A549 (cell line): Measurements from ENCODE around the gene RPL13. TPM values are rescaled to one million over a fixed set of nuclear protein-coding genes. Genes with fewer than 3 reads are reported as not detected.

Experiments
- ATAC-seq, 2 experiments: fragments of 200-7000 bp in 1 of 2; fragments of >200 bp in 1 of 2; cut with Nextera tagmentation in 1 of 2; cut with Tn5 transposase in 1 of 2; 3 replicates each; pipeline versions ENCODE4 v1.8.0 to v1.9.1; 2018 to 2020; ENCODE audit warnings: mild to moderate bottlenecking in 1 of 2, moderate library complexity in 1 of 2
- CTCF ChIA-PET: fragments of 300-600 bp; sonication (Branson Sonifier 250); formaldehyde crosslinking; extraction: SDS; loops from one replicate; lab custom pipeline; 2021; ENCODE audit warnings: antibody characterized with exemption, inconsistent platforms; lab: Yijun Ruan, JAX
- POLR2A ChIA-PET: fragments of 350-600 bp; formaldehyde crosslinking; extraction: SDS; loops from one replicate; lab custom pipeline; 2021; ENCODE audit warnings: antibody characterized with exemption, inconsistent platforms; lab: Yijun Ruan, JAX
- DNase-seq, 2 experiments: peaks; one replicate each; pipeline versions ENCODE4 v3.0.0 to v3.0.0-alpha.2; 2011 to 2016; ENCODE audit warnings: low read depth in 1 of 2, low spot score in 1 of 2
- FAIRE-seq: peaks from 2 replicates; lab custom pipeline; 2011; peaks lifted over from hg19 to GRCh38; lab: Jason Lieb, UNC
- H3K27ac ChIP-seq, 2 experiments: fragments of >200 bp; sonication (Bioruptor Twin); formaldehyde crosslinking; 3 replicates each; pipeline ENCODE4 v1.5.1; 2016 to 2017
- H3K4me1 ChIP-seq: fragments of >200 bp; sonication (Bioruptor Twin); formaldehyde crosslinking; 3 replicates; pipeline ENCODE4 v1.6.1; 2016
- H3K4me2 ChIP-seq: fragments of >200 bp; sonication (Bioruptor Twin); formaldehyde crosslinking; 3 replicates; pipeline ENCODE4 v1.6.1; 2016
- H3K4me3 ChIP-seq: fragments of >200 bp; sonication (Bioruptor Twin); formaldehyde crosslinking; 3 replicates; pipeline ENCODE4 v1.5.1; 2016
- H3K9me3 ChIP-seq: fragments of >200 bp; sonication (Bioruptor Twin); formaldehyde crosslinking; 3 replicates; pipeline ENCODE4 v1.6.1; 2016
- CBX2 ChIP-seq: fragments of 200-600 bp; sonication (generic); IDR thresholded peaks from 2 replicates; pipeline ENCODE4 v1.6.1; 2016; ENCODE audit warnings: low read depth, mild to moderate bottlenecking, borderline replicate concordance
- CEBPB ChIP-seq, 2 experiments: fragments of >200 bp in 1 of 2; sonication (Bioruptor Twin) in 1 of 2; formaldehyde crosslinking in 1 of 2; IDR thresholded peaks; 2 replicates each; pipeline ENCODE4 v1.6.1; 2012 to 2016
- CHD2 ChIP-seq: fragments of 150-350 bp; IDR thresholded peaks from 2 replicates; pipeline ENCODE4 v1.6.1; 2014; ENCODE audit warnings: low read length; ENCODE audit not compliant: partially characterized antibody
- E2F6 ChIP-seq: IDR thresholded peaks from 2 replicates; pipeline ENCODE4 v1.6.1; 2012; ENCODE audit warnings: low read depth, borderline replicate concordance
- EP300 ChIP-seq, 2 experiments: fragments of >200 bp; sonication (Bioruptor Twin); formaldehyde crosslinking; IDR thresholded peaks; 2 replicates in 1 of 2; 3 replicates in 1 of 2; pipeline ENCODE4 v1.6.1; 2016 to 2017
- FOXS1 ChIP-seq: fragments of 250-450 bp; sonication (Bioruptor Pico); IDR thresholded peaks from 2 replicates; pipeline ENCODE4 v1.5.0; 2020; ENCODE audit warnings: mild to moderate bottlenecking, moderate library complexity
- GATA3 ChIP-seq: IDR thresholded peaks from 2 replicates; pipeline ENCODE4 v1.6.1; 2012; ENCODE audit warnings: borderline replicate concordance
- HDAC2 ChIP-seq: fragments of 200-600 bp; sonication (generic); IDR thresholded peaks from 2 replicates; pipeline ENCODE4 v1.6.1; 2016
- HOXA7 ChIP-seq: fragments of 250-450 bp; sonication (Bioruptor Pico); IDR thresholded peaks from 2 replicates; pipeline ENCODE4 v1.5.0; 2020; ENCODE audit warnings: mild to moderate bottlenecking, moderate library complexity
- JUN ChIP-seq, 2 experiments: fragments of >200 bp; sonication (Bioruptor Twin); formaldehyde crosslinking; IDR thresholded peaks; 2 replicates in 1 of 2; 3 replicates in 1 of 2; pipeline ENCODE4 v1.6.1; 2016 to 2017
- MAZ ChIP-seq: fragments of 150-350 bp; IDR thresholded peaks from 2 replicates; pipeline ENCODE4 v1.6.1; 2014; ENCODE audit warnings: antibody characterized with exemption, low read depth, low read length, borderline replicate concordance
- NFE2L2 ChIP-seq: fragments of 150-350 bp; conservative IDR thresholded peaks from 2 replicates; pipeline ENCODE4 v1.6.1; 2014; ENCODE audit warnings: low read length
- NPAS2 ChIP-seq: fragments of 250-450 bp; sonication (Bioruptor Pico); IDR thresholded peaks from 2 replicates; pipeline ENCODE4 v1.8.0; 2022; ENCODE audit warnings: mild to moderate bottlenecking, moderate library complexity, borderline replicate concordance
- RAD21 ChIP-seq, 2 experiments: fragments of >200 bp in 1 of 2; sonication (Bioruptor Twin) in 1 of 2; formaldehyde crosslinking in 1 of 2; IDR thresholded peaks in 1 of 2; conservative IDR thresholded peaks in 1 of 2; 2 replicates in 1 of 2; 3 replicates in 1 of 2; pipeline ENCODE4 v1.6.1; 2012 to 2018; ENCODE audit warnings: inconsistent platforms in 1 of 2
- SREBF2 ChIP-seq: fragments of 450-650 bp; IDR thresholded peaks from 2 replicates; pipeline ENCODE4 v1.6.1; 2014; ENCODE audit warnings: mild to moderate bottlenecking, moderate library complexity
- WGBS: methylation state at CpG from one replicate; pipeline ENCODE4 v1.1.6; 2017; ENCODE audit errors: missing lambda C conversion rate; 5-methylcytosine and 5-hydroxymethylcytosine counted together
- polyA plus RNA-seq, 4 experiments: library from polyadenylated mRNA; depleted of rRNA in 3 of 4; stranded (reverse); fragments of >200 nt; fragmentation: RNase III in 1 of 4; extraction: RNeasy Plus Mini Kit Qiagen cat#74134 plus additional on column Dnase treatment in 1 of 4; gene quantifications; 2 replicates in 3 of 4; 3 replicates in 1 of 4; pipeline ENCODE4 v1.2.3, GENCODE V29; 2011 to 2017
- TF ChIP-seq, protein P1 (sequence below): fragments of 250-450 bp; sonication (Bioruptor Pico); IDR thresholded peaks from 2 replicates; pipeline ENCODE4 v1.5.0; 2020; ENCODE audit warnings: low read depth, mild to moderate bottlenecking, moderate library complexity
- TF ChIP-seq, protein P2 (sequence below): fragments of 150-350 bp; IDR thresholded peaks from 2 replicates; pipeline ENCODE4 v1.6.1; 2014; ENCODE audit warnings: low read depth, mild to moderate bottlenecking, low read length
- TF ChIP-seq, protein P3 (sequence below): fragments of 450-650 bp; IDR thresholded peaks from 2 replicates; pipeline ENCODE4 v1.6.1; 2014; ENCODE audit warnings: antibody characterized with exemption
- TF ChIP-seq, protein P4 (sequence below): IDR thresholded peaks from 2 replicates; pipeline ENCODE4 v1.6.1; 2012
- TF ChIP-seq, protein P5 (sequence below): fragments of 200-600 bp; sonication (generic); IDR thresholded peaks from 2 replicates; pipeline ENCODE4 v1.6.1; 2016; ENCODE audit warnings: antibody characterized with exemption, mild to moderate bottlenecking, moderate library complexity
- TF ChIP-seq, protein P6 (sequence below): IDR thresholded peaks from 2 replicates; pipeline ENCODE4 v1.6.1; 2012

The RPL13 gene
- polyA plus RNA-seq, 2 of the 4 experiments (the other 2 are of a cell fraction), result 2,911 to 3,044 TPM

GRCh38 chr16:89537549-89537925 lies 22.9 kb upstream of the RPL13 start:
- 94% methylated on average over 7 of the region's 7 CpGs for WGBS
- CTCF ChIA-PET, result interaction anchor here (0.7 to 1.5 kb wide), 3 partner anchors 11 to 263 kb away, joined by 3 to 5 read pairs (median 3); no protein-coding TSS in a partner anchor
- POLR2A ChIA-PET, result no interaction called here
- Histone ChIP-seq H3K27ac (no peak overlapping the region), H3K4me3 (no peak overlapping the region), H3K4me1 (no peaks in the 10 kb centered on the region), H3K4me2 (no peak overlapping the region), H3K9me3 (no peaks in the 10 kb centered on the region)
- TF ChIP-seq SREBF2, result no peak
- no peak for TF ChIP-seq MAZ
- TF ChIP-seq EP300 (IDR thresholded peaks at IDR 0.05), result no peak
- TF ChIP-seq CHD2, result no peak
- TF ChIP-seq E2F6, result no peak
- TF ChIP-seq, protein P1, sequence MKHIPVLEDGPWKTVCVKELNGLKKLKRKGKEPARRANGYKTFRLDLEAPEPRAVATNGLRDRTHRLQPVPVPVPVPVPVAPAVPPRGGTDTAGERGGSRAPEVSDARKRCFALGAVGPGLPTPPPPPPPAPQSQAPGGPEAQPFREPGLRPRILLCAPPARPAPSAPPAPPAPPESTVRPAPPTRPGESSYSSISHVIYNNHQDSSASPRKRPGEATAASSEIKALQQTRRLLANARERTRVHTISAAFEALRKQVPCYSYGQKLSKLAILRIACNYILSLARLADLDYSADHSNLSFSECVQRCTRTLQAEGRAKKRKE, result no peak
- no peak for TF ChIP-seq FOXS1 (CRISPR knock-in tag)
- TF ChIP-seq, protein P2, sequence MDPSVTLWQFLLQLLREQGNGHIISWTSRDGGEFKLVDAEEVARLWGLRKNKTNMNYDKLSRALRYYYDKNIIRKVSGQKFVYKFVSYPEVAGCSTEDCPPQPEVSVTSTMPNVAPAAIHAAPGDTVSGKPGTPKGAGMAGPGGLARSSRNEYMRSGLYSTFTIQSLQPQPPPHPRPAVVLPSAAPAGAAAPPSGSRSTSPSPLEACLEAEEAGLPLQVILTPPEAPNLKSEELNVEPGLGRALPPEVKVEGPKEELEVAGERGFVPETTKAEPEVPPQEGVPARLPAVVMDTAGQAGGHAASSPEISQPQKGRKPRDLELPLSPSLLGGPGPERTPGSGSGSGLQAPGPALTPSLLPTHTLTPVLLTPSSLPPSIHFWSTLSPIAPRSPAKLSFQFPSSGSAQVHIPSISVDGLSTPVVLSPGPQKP, result no peak
- TF ChIP-seq CEBPB (IDR thresholded peaks at IDR 0.05), result no peak
- no peak for TF ChIP-seq NFE2L2
- TF ChIP-seq, protein P3, sequence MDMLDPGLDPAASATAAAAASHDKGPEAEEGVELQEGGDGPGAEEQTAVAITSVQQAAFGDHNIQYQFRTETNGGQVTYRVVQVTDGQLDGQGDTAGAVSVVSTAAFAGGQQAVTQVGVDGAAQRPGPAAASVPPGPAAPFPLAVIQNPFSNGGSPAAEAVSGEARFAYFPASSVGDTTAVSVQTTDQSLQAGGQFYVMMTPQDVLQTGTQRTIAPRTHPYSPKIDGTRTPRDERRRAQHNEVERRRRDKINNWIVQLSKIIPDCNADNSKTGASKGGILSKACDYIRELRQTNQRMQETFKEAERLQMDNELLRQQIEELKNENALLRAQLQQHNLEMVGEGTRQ, result no peak
- TF ChIP-seq CBX2, result no peak
- TF ChIP-seq, protein P4, sequence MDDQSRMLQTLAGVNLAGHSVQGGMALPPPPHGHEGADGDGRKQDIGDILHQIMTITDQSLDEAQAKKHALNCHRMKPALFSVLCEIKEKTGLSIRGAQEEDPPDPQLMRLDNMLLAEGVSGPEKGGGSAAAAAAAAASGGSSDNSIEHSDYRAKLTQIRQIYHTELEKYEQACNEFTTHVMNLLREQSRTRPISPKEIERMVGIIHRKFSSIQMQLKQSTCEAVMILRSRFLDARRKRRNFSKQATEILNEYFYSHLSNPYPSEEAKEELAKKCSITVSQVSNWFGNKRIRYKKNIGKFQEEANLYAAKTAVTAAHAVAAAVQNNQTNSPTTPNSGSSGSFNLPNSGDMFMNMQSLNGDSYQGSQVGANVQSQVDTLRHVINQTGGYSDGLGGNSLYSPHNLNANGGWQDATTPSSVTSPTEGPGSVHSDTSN, result no peak
- no peak for TF ChIP-seq RAD21 (conservative IDR thresholded peaks at IDR 0.05 in 1 of 2, IDR thresholded peaks at IDR 0.05 in 1 of 2)
- TF ChIP-seq HOXA7 (CRISPR knock-in tag), result no peak
- no peak for ATAC-seq
- no peak for DNase-seq
- no peak for FAIRE-seq

GRCh38 chr16:89538286-89538685 lies 22.2 kb upstream of the RPL13 start:
- H3K4me3 ChIP-seq, result no peak overlapping the region
- TF ChIP-seq HDAC2, result no peak
- no peak for TF ChIP-seq EP300 (IDR thresholded peaks at IDR 0.05)
- TF ChIP-seq FOXS1 (CRISPR knock-in tag), result no peak
- no peak for TF ChIP-seq CHD2
- TF ChIP-seq GATA3, result no peak
- TF ChIP-seq, protein P3, result no peak
- TF ChIP-seq NPAS2 (CRISPR knock-in tag), result no peak
- no peak for TF ChIP-seq JUN (IDR thresholded peaks at IDR 0.05)
- TF ChIP-seq HOXA7 (CRISPR knock-in tag), result no peak
- TF ChIP-seq, protein P5, sequence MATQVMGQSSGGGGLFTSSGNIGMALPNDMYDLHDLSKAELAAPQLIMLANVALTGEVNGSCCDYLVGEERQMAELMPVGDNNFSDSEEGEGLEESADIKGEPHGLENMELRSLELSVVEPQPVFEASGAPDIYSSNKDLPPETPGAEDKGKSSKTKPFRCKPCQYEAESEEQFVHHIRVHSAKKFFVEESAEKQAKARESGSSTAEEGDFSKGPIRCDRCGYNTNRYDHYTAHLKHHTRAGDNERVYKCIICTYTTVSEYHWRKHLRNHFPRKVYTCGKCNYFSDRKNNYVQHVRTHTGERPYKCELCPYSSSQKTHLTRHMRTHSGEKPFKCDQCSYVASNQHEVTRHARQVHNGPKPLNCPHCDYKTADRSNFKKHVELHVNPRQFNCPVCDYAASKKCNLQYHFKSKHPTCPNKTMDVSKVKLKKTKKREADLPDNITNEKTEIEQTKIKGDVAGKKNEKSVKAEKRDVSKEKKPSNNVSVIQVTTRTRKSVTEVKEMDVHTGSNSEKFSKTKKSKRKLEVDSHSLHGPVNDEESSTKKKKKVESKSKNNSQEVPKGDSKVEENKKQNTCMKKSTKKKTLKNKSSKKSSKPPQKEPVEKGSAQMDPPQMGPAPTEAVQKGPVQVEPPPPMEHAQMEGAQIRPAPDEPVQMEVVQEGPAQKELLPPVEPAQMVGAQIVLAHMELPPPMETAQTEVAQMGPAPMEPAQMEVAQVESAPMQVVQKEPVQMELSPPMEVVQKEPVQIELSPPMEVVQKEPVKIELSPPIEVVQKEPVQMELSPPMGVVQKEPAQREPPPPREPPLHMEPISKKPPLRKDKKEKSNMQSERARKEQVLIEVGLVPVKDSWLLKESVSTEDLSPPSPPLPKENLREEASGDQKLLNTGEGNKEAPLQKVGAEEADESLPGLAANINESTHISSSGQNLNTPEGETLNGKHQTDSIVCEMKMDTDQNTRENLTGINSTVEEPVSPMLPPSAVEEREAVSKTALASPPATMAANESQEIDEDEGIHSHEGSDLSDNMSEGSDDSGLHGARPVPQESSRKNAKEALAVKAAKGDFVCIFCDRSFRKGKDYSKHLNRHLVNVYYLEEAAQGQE, result no peak
- TF ChIP-seq SREBF2, result no peak
- TF ChIP-seq, protein P6, sequence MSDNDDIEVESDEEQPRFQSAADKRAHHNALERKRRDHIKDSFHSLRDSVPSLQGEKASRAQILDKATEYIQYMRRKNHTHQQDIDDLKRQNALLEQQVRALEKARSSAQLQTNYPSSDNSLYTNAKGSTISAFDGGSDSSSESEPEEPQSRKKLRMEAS, result no peak
- TF ChIP-seq, all 56 proteins: peak for 0
- POLR2A ChIA-PET, result no interaction called here
- FAIRE-seq (no peak), ATAC-seq (no peak), DNase-seq (no peak)
- H3K27ac ChIP-seq, result no peak overlapping the region
- H3K4me2 ChIP-seq, result no peak overlapping the region
- CTCF ChIA-PET, result interaction anchor here (0.7 to 1.0 kb wide), 2 partner anchors 77 to 264 kb away, joined by 3 to 4 read pairs; no protein-coding TSS in a partner anchor
- WGBS, result 94% methylated on average over 12 of the region's 12 CpGs
- no peaks in the 10 kb centered on the region for H3K9me3 ChIP-seq
- H3K4me1 ChIP-seq, result no peaks in the 10 kb centered on the region
